ENCODE results near the gene CCS.
A peak's percentile ranks its signal among the peaks of the same experiment; 100 is the strongest.

Gene CCS

DNA sequence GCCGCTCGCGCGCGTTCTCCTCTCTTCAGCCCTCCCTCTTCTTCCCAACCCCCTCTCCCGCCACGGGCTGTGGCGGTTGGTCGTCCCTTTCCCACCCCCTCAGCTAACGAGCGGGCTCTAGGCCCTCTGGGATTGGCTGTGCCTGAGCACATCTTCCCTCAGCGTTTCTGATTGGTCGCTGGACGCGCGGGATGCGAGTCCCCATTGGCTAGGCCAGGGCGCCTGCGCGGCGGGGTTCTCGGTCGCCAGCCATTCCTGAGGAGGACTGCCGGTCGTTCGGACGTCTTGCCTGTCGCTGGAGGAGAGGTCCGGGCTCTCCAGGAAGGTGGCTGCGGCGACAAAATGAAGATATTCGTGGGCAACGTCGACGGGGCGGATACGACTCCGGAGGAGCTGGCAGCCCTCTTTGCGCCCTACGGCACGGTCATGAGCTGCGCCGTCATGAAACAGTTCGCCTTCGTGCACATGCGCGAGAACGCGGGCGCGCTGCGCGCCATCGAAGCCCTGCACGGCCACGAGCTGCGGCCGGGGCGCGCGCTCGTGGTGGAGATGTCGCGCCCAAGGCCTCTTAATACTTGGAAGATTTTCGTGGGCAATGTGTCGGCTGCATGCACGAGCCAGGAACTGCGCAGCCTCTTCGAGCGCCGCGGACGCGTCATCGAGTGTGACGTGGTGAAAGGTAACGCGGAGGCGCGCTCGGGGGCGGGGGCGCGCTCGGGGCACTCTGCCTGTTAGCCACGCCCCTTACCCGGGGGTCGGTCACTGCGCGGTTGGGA, 23.6 kb downstream of the CCS start, which contains the start of gene RBM14:
Gene RBM14, plus strand, starts transcription at position 252 of the 776 bp plus-strand sequence. Its CDS starts 91 bp downstream, at position 343.
- TF ChIP-seq, protein P1, sequence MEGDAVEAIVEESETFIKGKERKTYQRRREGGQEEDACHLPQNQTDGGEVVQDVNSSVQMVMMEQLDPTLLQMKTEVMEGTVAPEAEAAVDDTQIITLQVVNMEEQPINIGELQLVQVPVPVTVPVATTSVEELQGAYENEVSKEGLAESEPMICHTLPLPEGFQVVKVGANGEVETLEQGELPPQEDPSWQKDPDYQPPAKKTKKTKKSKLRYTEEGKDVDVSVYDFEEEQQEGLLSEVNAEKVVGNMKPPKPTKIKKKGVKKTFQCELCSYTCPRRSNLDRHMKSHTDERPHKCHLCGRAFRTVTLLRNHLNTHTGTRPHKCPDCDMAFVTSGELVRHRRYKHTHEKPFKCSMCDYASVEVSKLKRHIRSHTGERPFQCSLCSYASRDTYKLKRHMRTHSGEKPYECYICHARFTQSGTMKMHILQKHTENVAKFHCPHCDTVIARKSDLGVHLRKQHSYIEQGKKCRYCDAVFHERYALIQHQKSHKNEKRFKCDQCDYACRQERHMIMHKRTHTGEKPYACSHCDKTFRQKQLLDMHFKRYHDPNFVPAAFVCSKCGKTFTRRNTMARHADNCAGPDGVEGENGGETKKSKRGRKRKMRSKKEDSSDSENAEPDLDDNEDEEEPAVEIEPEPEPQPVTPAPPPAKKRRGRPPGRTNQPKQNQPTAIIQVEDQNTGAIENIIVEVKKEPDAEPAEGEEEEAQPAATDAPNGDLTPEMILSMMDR (IDR thresholded peaks at IDR 0.05; ENCODE audit: low read depth, low read length, missing control alignments), result no peak
- peak within 1 kb of the TSS; percentile 95 for H3K4me3 ChIP-seq (ENCODE audit: low read depth, low read length)
- DNase-seq (ENCODE audit: low read depth), result peak; percentile 98
- in situ Hi-C loops (cut with HindIII; ENCODE audit: low sequenced_read_pairs), result no loop called here

DNA sequence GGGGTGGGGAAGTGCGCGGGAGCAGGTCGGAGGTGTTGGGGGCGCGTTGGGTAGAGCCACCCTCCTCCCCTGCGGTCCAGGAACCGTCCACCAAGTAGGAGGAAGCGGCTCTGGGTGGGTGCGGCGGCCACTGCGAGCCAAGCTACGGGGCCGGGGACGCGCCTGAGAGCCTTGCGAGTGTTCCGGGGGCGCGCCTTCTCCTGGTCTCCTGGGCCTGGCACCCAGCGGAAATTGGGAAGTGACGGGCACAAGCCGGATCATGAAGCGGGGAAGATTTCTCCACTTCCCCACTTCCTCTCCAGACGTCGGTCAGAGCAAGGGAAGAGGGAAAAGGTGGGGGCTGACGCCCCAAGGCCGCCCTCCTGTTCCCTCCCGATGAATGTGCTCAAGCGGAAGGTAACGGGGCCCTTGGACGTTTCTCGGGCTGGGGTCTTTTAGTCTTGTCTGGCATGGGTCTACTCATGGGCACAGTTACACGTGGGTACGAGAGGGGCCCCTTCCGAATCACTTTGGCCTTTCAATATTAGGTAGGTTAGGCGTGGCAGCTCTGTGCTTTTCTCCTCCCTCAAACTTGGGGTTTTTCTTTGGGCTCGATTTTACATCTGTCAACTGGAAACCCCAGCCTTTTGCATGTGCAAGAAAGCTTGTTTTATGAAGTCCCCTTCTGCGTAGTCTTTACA, 24.3 kb downstream of the CCS start:
- TF ChIP-seq, protein P1 (IDR thresholded peaks at IDR 0.05; ENCODE audit: low read depth, low read length, missing control alignments), result no peak
- DNase-seq (ENCODE audit: low read depth), result no peak
- H3K4me3 ChIP-seq (ENCODE audit: low read depth, low read length), result peak overlapping the region; percentile 95
- in situ Hi-C loops (cut with HindIII; ENCODE audit: low sequenced_read_pairs), result no loop called here

DNA sequence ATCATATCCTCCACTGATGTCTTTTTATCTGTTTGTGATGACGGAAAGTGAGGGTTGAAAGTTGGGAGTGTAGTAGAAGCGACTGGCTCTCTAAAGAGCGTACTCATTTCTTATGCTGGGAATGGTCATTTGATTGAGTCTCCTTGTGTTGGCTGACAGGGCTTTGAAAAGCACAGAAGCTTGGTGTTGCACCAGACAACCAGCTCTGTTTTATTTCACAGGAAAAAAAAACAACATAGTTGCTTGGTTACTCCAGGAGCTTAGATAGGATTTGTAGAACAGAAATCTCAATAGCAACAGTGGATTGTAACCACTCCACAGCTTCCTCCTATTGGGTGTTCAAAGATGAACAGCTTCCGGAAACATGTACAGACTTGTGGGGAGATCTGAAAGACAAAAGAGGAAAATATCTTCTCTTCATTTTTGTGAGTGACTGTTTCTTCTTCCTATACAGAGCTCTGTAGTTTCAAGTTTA, 26.1 kb downstream of the CCS start:
- no peak for DNase-seq (ENCODE audit: low read depth)
- in situ Hi-C loops (cut with HindIII; ENCODE audit: low sequenced_read_pairs), result no loop called here
- peak overlapping the region; percentile 95 for H3K4me3 ChIP-seq (ENCODE audit: low read depth, low read length)
- TF ChIP-seq, protein P1 (IDR thresholded peaks at IDR 0.05; ENCODE audit: low read depth, low read length, missing control alignments), result no peak

DNA sequence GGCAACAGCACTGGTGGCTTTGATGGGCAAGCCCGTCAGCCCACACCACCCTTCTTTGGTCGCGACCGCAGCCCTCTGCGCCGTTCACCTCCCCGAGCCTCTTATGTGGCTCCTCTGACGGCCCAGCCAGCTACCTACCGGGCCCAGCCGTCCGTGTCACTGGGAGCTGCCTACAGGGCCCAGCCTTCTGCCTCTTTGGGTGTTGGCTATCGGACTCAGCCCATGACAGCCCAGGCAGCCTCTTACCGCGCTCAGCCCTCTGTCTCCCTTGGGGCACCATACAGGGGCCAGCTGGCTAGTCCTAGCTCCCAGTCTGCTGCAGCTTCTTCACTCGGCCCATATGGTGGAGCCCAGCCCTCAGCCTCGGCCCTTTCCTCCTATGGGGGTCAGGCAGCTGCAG, 31.5 kb downstream of the CCS start:
- in situ Hi-C loops (cut with HindIII; ENCODE audit: low sequenced_read_pairs), result loop anchor here (5.0 kb wide), 1 partner anchor 53 kb away; the partner anchor contains the start of gene RBM4B
- TF ChIP-seq, protein P1 (IDR thresholded peaks at IDR 0.05; ENCODE audit: low read depth, low read length, missing control alignments), result no peak
- H3K4me3 ChIP-seq (ENCODE audit: low read depth, low read length), result no peak overlapping the region
- DNase-seq (ENCODE audit: low read depth), result no peak

DNA sequence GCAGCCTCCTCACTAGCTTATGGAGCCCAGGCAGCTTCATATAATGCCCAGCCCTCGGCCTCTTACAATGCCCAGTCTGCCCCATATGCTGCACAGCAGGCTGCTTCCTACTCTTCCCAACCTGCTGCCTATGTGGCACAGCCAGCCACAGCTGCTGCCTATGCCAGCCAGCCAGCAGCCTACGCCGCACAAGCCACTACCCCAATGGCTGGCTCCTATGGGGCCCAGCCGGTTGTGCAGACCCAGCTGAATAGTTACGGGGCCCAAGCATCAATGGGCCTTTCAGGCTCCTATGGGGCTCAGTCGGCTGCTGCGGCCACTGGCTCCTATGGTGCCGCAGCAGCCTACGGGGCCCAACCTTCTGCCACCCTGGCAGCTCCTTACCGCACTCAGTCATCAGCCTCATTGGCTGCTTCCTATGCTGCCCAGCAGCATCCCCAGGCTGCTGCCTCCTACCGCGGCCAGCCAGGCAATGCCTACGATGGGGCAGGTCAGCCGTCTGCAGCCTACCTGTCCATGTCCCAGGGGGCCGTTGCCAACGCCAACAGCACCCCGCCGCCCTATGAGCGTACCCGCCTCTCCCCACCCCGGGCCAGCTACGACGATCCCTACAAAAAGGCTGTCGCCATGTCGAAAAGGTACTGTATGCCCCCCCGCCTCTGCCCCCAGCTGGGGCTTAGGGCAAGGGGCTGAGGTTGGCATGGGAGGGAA, 32.2 kb downstream of the CCS start:
- in situ Hi-C loops (cut with HindIII; ENCODE audit: low sequenced_read_pairs), result no loop called here
- no peak for DNase-seq (ENCODE audit: low read depth)

DNA sequence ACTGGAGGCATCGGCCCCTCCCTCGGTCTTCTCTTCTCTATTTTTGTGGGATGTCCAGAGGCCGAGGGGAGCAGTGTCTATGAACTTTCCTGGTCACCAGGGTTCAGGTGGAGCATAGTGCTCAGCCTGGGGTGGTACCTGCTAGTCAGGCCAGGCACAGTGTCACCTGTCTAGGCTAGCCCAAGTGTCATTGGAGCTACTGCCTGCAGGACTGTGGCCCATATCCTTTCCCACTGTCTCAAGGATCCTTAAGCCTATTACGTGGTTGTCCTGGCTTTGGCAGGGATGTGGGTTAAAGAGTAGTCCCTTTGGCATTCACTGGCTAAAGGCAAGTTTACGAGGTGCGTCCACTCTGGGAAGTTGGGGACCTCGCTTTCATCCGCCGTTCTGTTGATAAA, 32.8 kb downstream of the CCS start:
- DNase-seq (ENCODE audit: low read depth), result no peak
- H3K4me3 ChIP-seq (ENCODE audit: low read depth, low read length), result no peak overlapping the region
- in situ Hi-C loops (cut with HindIII; ENCODE audit: low sequenced_read_pairs), result no loop called here
- TF ChIP-seq, protein P1 (IDR thresholded peaks at IDR 0.05; ENCODE audit: low read depth, low read length, missing control alignments), result no peak

More for the DNA sequence above, 32.2 kb downstream of the CCS start:
- no peak overlapping the region for H3K4me3 ChIP-seq (ENCODE audit: low read depth, low read length)
- TF ChIP-seq, protein P1 (IDR thresholded peaks at IDR 0.05; ENCODE audit: low read depth, low read length, missing control alignments), result no peak
